Smooth muscle cell (in vitro differentiated cells): Measurements from ENCODE around the gene PRSS50. TPM values are rescaled to one million over a fixed set of nuclear protein-coding genes. Genes with fewer than 3 reads are reported as not detected.

Source experiments
- DNase-seq: peaks from one replicate; lab custom pipeline; 2025; ENCODE audit not compliant: unreplicated experiment; lab: John Stamatoyannopoulos, UW
- H2AFZ ChIP-seq: fragments of 200-600 bp; sonication (generic); 2 replicates; pipeline ENCODE4 v1.6.0; 2016; ENCODE audit warnings: antibody characterized with exemption, low read depth, mild to moderate bottlenecking
- H3F3A ChIP-seq: fragments of 200-600 bp; sonication (generic); 2 replicates; pipeline ENCODE4 v1.6.0; 2017; ENCODE audit warnings: antibody characterized with exemption, low read depth
- H3K27ac ChIP-seq: fragments of 200-600 bp; sonication (generic); 2 replicates; pipeline ENCODE4 v1.5.1; 2016; ENCODE audit warnings: low read depth, mild to moderate bottlenecking
- H3K27me3 ChIP-seq: fragments of 200-600 bp; sonication (generic); 2 replicates; pipeline ENCODE4 v1.6.1; 2016; ENCODE audit warnings: low read depth, mild to moderate bottlenecking
- H3K36me3 ChIP-seq: fragments of 200-600 bp; sonication (generic); 2 replicates; pipeline ENCODE4 v1.5.1; 2016; ENCODE audit warnings: low read depth
- H3K4me1 ChIP-seq: fragments of 200-600 bp; sonication (generic); 2 replicates; pipeline ENCODE4 v1.5.1; 2016; ENCODE audit warnings: low read depth
- H3K4me2 ChIP-seq: fragments of 200-600 bp; sonication (generic); 2 replicates; pipeline ENCODE4 v1.6.0; 2016; ENCODE audit warnings: mild to moderate bottlenecking
- H3K4me3 ChIP-seq: fragments of 200-600 bp; sonication (generic); 2 replicates; pipeline ENCODE4 v1.5.1; 2016; ENCODE audit warnings: mild to moderate bottlenecking
- H3K79me2 ChIP-seq: fragments of 200-600 bp; sonication (generic); 2 replicates; pipeline ENCODE4 v1.6.0; 2016; ENCODE audit warnings: low read depth, mild to moderate bottlenecking
- H3K9ac ChIP-seq: fragments of 200-600 bp; sonication (generic); 2 replicates; pipeline ENCODE4 v1.6.0; 2016; ENCODE audit warnings: low read depth
- H3K9me3 ChIP-seq: fragments of 200-600 bp; sonication (generic); replicated peaks from 2 replicates; pipeline ENCODE4 v1.5.1; 2016; ENCODE audit warnings: low read depth
- H4K20me1 ChIP-seq: fragments of 200-600 bp; sonication (generic); 2 replicates; pipeline ENCODE4 v1.6.0; 2016; ENCODE audit warnings: low read depth
- CTCF ChIP-seq: fragments of 200-600 bp; sonication (generic); IDR thresholded peaks from 2 replicates; pipeline ENCODE4 v1.5.1; 2017; ENCODE audit warnings: borderline replicate concordance, mild to moderate bottlenecking, antibody characterized with exemption; ENCODE audit not compliant: insufficient read depth, poor library complexity, severe bottlenecking
- WGBS: methylation state at CpG from one replicate; pipeline ENCODE4 v1.1.7; 2016; ENCODE audit warnings: low lambda C conversion rate; 5-methylcytosine and 5-hydroxymethylcytosine counted together
- polyA plus RNA-seq: library from polyadenylated mRNA; unstranded; fragments of >200 nt; fragmentation: Nextera tagmentation; extraction: Ambion mirVana; gene quantifications from 2 replicates; pipeline ENCODE4 v1.2.1, GENCODE V29; 2016
- total RNA-seq: library from RNA; depleted of rRNA; stranded (reverse); fragments of >200 nt; gene quantifications from 2 replicates; pipeline ENCODE4 v1.2.3, GENCODE V29; 2014

The PRSS50 gene
- total and polyA plus RNA-seq, 2 experiments from 2014 or later = 0.54 to 0.73 TPM

GRCh38 chr3:46692566-46692990 is 25.1 kb downstream of the PRSS50 start:
- peak overlapping the region; percentile 99 for H3K4me2 ChIP-seq
- TF ChIP-seq CTCF = no peak
- H3K27me3 ChIP-seq = no peaks in the 10 kb centered on the region
- H3K9me3 ChIP-seq = no peaks in the 10 kb centered on the region
- DNase-seq = no peak
- H3K27ac ChIP-seq = peak overlapping the region; percentile 88
- H3K9ac ChIP-seq = peak overlapping the region; percentile 86
- WGBS = 46% methylated on average over 8 of the region's 11 CpGs
- no peaks in the 10 kb centered on the region for H3F3A ChIP-seq
- H3K4me1 ChIP-seq = peaks cover 6% of the 10 kb centered on the region
- H4K20me1 ChIP-seq = peaks cover 7% of the 10 kb centered on the region
- peak overlapping the region; percentile 94 for H2AFZ ChIP-seq
- no peaks in the 10 kb centered on the region for H3K36me3 ChIP-seq
- H3K79me2 ChIP-seq = no peaks in the 10 kb centered on the region
- peak overlapping the region; percentile 74 for H3K4me3 ChIP-seq

DNA sequence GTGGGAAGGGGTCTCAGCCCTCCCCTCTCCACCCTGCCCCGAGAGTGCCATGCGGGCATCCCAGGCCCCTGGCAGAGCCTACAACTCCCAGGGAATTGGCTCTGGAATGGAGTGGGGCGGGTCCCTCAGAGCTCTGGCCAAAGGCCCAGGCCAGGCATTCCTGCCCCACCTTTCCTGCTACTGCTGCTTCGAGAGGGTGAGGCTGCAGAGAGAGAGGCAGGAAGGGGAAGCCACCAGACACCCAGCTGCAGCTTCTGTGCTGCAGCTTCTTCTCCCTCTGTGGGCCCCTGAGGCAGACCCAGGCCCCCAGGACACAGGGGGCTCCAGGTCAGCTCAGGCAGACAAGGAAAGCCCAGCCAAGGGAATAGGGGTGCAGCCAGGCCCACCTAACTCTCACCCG is 26.9 kb downstream of the PRSS50 start:
- no peak overlapping the region for H3K27ac ChIP-seq
- no peaks in the 10 kb centered on the region for H3K36me3 ChIP-seq
- peaks cover 7% of the 10 kb centered on the region for H4K20me1 ChIP-seq
- no peak overlapping the region for H3K9ac ChIP-seq
- no peak overlapping the region for H3K4me2 ChIP-seq
- no peaks in the 10 kb centered on the region for H3F3A ChIP-seq
- H3K27me3 ChIP-seq = no peaks in the 10 kb centered on the region
- no peak for DNase-seq
- H3K79me2 ChIP-seq = no peaks in the 10 kb centered on the region
- H3K4me1 ChIP-seq = peaks cover 6% of the 10 kb centered on the region
- no peak overlapping the region for H2AFZ ChIP-seq
- WGBS = 86% methylated on average over 5 of the region's 5 CpGs
- no peaks in the 10 kb centered on the region for H3K9me3 ChIP-seq
- no peak for TF ChIP-seq CTCF
- no peak overlapping the region for H3K4me3 ChIP-seq

- no peaks in the 10 kb centered on the region for H3K4me1 ChIP-seq
- H3F3A ChIP-seq = no peaks in the 10 kb centered on the region
- no peaks in the 10 kb centered on the region for H3K79me2 ChIP-seq
- 91% methylated on average over 9 of the region's 9 CpGs for whole genome bisulfite sequencing
- no peak for DNase-seq
- no peak for TF ChIP-seq CTCF
- no peak overlapping the region for H3K4me3 ChIP-seq
- H4K20me1 ChIP-seq = peaks cover 7% of the 10 kb centered on the region
- H3K27ac ChIP-seq = no peak overlapping the region
- H3K9me3 ChIP-seq = no peaks in the 10 kb centered on the region
- H3K36me3 ChIP-seq = no peaks in the 10 kb centered on the region
- H3K27me3 ChIP-seq = no peaks in the 10 kb centered on the region
- no peak overlapping the region for H3K4me2 ChIP-seq
- no peak overlapping the region for H3K9ac ChIP-seq
- H2AFZ ChIP-seq = no peak overlapping the region
These were observed 32.2 kb downstream of the PRSS50 start for GRCh38 chr3:46685446-46685845.

DNA sequence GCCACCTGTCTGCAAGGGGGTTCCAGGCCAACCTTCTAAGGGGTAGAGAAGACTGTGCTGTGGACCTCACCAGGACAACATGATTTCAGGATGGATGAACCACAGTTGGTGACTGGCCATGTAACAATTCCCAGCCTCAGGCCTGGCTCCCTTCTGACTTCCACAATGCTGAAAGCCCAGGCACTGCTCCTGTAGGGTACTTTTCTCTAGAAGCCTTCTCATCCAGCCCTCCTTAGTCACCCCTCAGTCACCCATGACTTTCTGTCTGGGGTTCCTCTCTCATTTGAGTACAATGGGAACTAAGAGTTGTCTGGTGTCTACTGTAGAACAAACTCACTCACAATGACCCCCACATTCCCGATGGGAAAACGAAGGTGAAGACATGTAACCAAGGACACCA is 32.8 kb downstream of the PRSS50 start:
- Histone ChIP-seq H3K4me2 (no peak overlapping the region), H3K9ac (no peak overlapping the region), H3K79me2 (no peaks in the 10 kb centered on the region), H3K27me3 (no peaks in the 10 kb centered on the region), H2AFZ (no peak overlapping the region), H3K36me3 (no peaks in the 10 kb centered on the region), H3K27ac (no peak overlapping the region), H3F3A (no peaks in the 10 kb centered on the region), H3K4me3 (no peak overlapping the region), H3K4me1 (no peaks in the 10 kb centered on the region), H3K9me3 (no peaks in the 10 kb centered on the region), H4K20me1 (peaks cover 6% of the 10 kb centered on the region)
- no peak for TF ChIP-seq CTCF
- WGBS = 96% methylated on average over 2 of the region's 2 CpGs
- DNase-seq = no peak
